SK-N-SH treated with all-trans-retinoic acid at 6 μM for 48 hours (cell line): ENCODE results near the gene GAL3ST1.

Experiments
- ATAC-seq: fragments of 200-7000 bp; cut with Tn5 transposase; 3 replicates; pipeline ENCODE4 v1.9.1; 2020; ENCODE audit warnings: mild to moderate bottlenecking, moderate library complexity
- ARNTL ChIP-seq: fragments of 450-650 bp; formaldehyde crosslinking; IDR thresholded peaks from 2 replicates; pipeline ENCODE4 v1.5.0; 2020; ENCODE audit warnings: low read depth, mild to moderate bottlenecking, moderate library complexity, borderline replicate concordance
- CREB5 ChIP-seq: fragments of 250-450 bp; sonication (Bioruptor Pico); IDR thresholded peaks from 2 replicates; pipeline ENCODE4 v1.5.1; 2020; ENCODE audit warnings: low read depth, mild to moderate bottlenecking, moderate library complexity
- CSDC2 ChIP-seq: fragments of 250-450 bp; sonication (Bioruptor Pico); IDR thresholded peaks from 2 replicates; pipeline ENCODE4 v1.5.0; 2020; ENCODE audit warnings: mild to moderate bottlenecking, moderate library complexity
- CSRNP3 ChIP-seq: fragments of 250-450 bp; sonication (Bioruptor Pico); IDR thresholded peaks from 2 replicates; pipeline ENCODE4 v1.5.1; 2021; ENCODE audit warnings: mild to moderate bottlenecking, moderate library complexity
- ESRRG ChIP-seq: fragments of 250-450 bp; sonication (Bioruptor Pico); IDR thresholded peaks from 2 replicates; pipeline ENCODE4 v1.6.1; 2021; ENCODE audit warnings: mild to moderate bottlenecking
- GLIS3 ChIP-seq: fragments of 250-450 bp; sonication (Bioruptor Pico); IDR thresholded peaks from 2 replicates; pipeline ENCODE4 v1.5.0; 2020; ENCODE audit warnings: mild to moderate bottlenecking, moderate library complexity
- ISL1 ChIP-seq: fragments of 250-450 bp; sonication (Bioruptor Pico); IDR thresholded peaks from 2 replicates; pipeline ENCODE4 v2.1.2; 2022; ENCODE audit warnings: mild to moderate bottlenecking, moderate library complexity
- OSR1 ChIP-seq: fragments of 250-450 bp; sonication (Bioruptor Pico); IDR thresholded peaks from 2 replicates; pipeline ENCODE4 v1.8.0; 2022; ENCODE audit warnings: moderate library complexity, mild to moderate bottlenecking, inconsistent platforms
- PATZ1 ChIP-seq: fragments of 250-450 bp; sonication (Bioruptor Pico); IDR thresholded peaks from 2 replicates; pipeline ENCODE4 v1.8.0; 2020; ENCODE audit warnings: mild to moderate bottlenecking, moderate library complexity, borderline replicate concordance
- POU6F1 ChIP-seq: fragments of 250-450 bp; sonication (Bioruptor Pico); IDR thresholded peaks from 2 replicates; pipeline ENCODE4 v1.8.0; 2021; ENCODE audit warnings: low read depth, mild to moderate bottlenecking, moderate library complexity, borderline replicate concordance
- PPARA ChIP-seq: fragments of 250-450 bp; sonication (Bioruptor Pico); IDR thresholded peaks from 2 replicates; pipeline ENCODE4 v1.5.0; 2020; ENCODE audit warnings: mild to moderate bottlenecking, borderline replicate concordance
- RARB ChIP-seq: fragments of 250-450 bp; sonication (Bioruptor Pico); IDR thresholded peaks from 2 replicates; pipeline ENCODE4 v1.8.0; 2021; ENCODE audit warnings: mild to moderate bottlenecking, moderate library complexity
- SNAI2 ChIP-seq: fragments of 250-450 bp; sonication (Bioruptor Pico); IDR thresholded peaks from 2 replicates; pipeline ENCODE4 v1.5.0; 2020; ENCODE audit warnings: mild to moderate bottlenecking, moderate library complexity
- TCF4 ChIP-seq: fragments of 250-450 bp; sonication (Bioruptor Pico); IDR thresholded peaks from 2 replicates; pipeline ENCODE4 v1.8.0; 2021; ENCODE audit warnings: mild to moderate bottlenecking, moderate library complexity, borderline replicate concordance
- TSHZ2 ChIP-seq: fragments of 250-450 bp; sonication (Bioruptor Pico); IDR thresholded peaks from 2 replicates; pipeline ENCODE4 v1.5.0; 2020; ENCODE audit warnings: mild to moderate bottlenecking, moderate library complexity
- ZFP3 ChIP-seq: fragments of 250-450 bp; sonication (Bioruptor Pico); IDR thresholded peaks from 2 replicates; pipeline ENCODE4 v1.5.0; 2020; ENCODE audit warnings: mild to moderate bottlenecking, moderate library complexity
- ZFP30 ChIP-seq: fragments of 450-650 bp; formaldehyde crosslinking; IDR thresholded peaks from 2 replicates; pipeline ENCODE4 v1.5.0; 2022; ENCODE audit warnings: mild to moderate bottlenecking, moderate library complexity
- ZNF565 ChIP-seq: fragments of 450-650 bp; formaldehyde crosslinking; conservative IDR thresholded peaks from 2 replicates; pipeline ENCODE4 v1.5.0; 2020; ENCODE audit warnings: low read depth, mild to moderate bottlenecking, moderate library complexity
- ZNF70 ChIP-seq: fragments of 450-650 bp; formaldehyde crosslinking; IDR thresholded peaks from 2 replicates; pipeline ENCODE4 v1.5.0; 2020; ENCODE audit warnings: mild to moderate bottlenecking, moderate library complexity
- ZNF8 ChIP-seq: fragments of 450-650 bp; formaldehyde crosslinking; IDR thresholded peaks from 2 replicates; pipeline ENCODE4 v1.5.0; 2020; ENCODE audit warnings: mild to moderate bottlenecking, moderate library complexity

The GAL3ST1 gene

GRCh38 chr22:30565341-30565740, 9.1 kb downstream of the GAL3ST1 start:
- TF ChIP-seq ZFP3 (CRISPR knock-in tag) (no peak), ZFP30 (CRISPR knock-in tag) (no peak), CREB5 (CRISPR knock-in tag) (no peak), CSRNP3 (CRISPR knock-in tag) (no peak), PPARA (no peak), TSHZ2 (CRISPR knock-in tag) (no peak), TCF4 (CRISPR knock-in tag) (no peak), ISL1 (no peak), ZNF565 (CRISPR knock-in tag) (no peak), RARB (CRISPR knock-in tag) (no peak), PATZ1 (CRISPR knock-in tag) (no peak), SNAI2 (CRISPR knock-in tag) (no peak), ESRRG (CRISPR knock-in tag) (no peak), ZNF70 (CRISPR knock-in tag) (no peak)
- ATAC-seq: no peak

GRCh38 chr22:30564761-30565119, 9.7 kb downstream of the GAL3ST1 start:
- TF ChIP-seq TCF4 (CRISPR knock-in tag) (no peak), ZNF8 (no peak), TSHZ2 (CRISPR knock-in tag) (no peak), ISL1 (no peak), ARNTL (CRISPR knock-in tag) (no peak), ZFP3 (CRISPR knock-in tag) (no peak), CSDC2 (CRISPR knock-in tag) (no peak), CREB5 (CRISPR knock-in tag) (no peak), RARB (CRISPR knock-in tag) (no peak), POU6F1 (CRISPR knock-in tag) (no peak), ZFP30 (CRISPR knock-in tag) (no peak), PATZ1 (CRISPR knock-in tag) (no peak), GLIS3 (no peak), OSR1 (no peak)
- no peak for ATAC-seq
